Measurements from ENCODE around the gene MTG2. TPM values are rescaled to one million over a fixed set of nuclear protein-coding genes. Genes with fewer than 3 reads are reported as not detected.

The MTG2 gene
- polyA plus RNA-seq, 1 donor = 30.9 TPM

DNA sequence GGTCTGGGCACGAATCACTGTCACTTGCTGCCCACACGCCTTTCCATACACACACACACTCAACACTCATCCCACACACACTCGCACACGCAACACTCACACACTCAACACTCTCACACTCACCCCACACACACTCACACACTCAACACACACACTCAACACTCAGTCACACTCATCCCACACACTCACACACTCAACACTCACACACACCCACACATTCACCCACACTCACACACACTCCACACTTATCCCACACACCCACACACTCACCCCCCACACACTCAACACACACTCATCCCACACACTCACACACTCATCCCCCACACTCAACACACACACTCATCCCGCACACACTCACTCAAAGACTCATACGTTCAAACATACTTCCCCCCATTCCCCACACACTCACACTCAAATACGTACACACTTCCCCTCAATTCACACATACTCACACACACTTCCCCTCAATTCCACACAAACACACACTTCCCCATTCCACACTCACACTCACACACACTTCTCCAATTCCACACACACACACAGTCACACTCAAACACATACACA, 46.2 kb downstream of the MTG2 start:
- H3K27me3 ChIP-seq (ENCODE audit: control insufficient read depth, insufficient read depth, low read length) = peaks cover 35% of the 10 kb centered on the region
- 83% methylated on average over 1 of the region's 7 CpGs for WGBS (ENCODE audit: insufficient coverage, low lambda C conversion rate)
- no peak for DNase-seq

DNA sequence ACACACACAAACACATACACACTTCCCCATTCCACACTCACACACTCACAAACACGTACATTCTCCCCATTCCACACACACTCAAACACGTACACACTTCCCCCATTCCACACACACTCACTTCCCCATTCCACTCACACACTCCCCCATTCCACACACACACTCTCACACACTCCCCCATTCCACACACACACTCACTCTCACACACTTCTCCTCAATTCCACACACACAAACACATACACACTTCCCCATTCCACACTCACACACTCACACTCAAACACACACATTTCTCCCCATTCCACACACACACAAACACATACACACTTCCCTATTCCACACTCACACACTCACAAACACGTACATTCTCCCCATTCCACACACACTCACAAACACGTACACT, 46.8 kb downstream of the MTG2 start:
- H3K27me3 ChIP-seq (ENCODE audit: control insufficient read depth, insufficient read depth, low read length) = peaks cover 29% of the 10 kb centered on the region
- H3K36me3 ChIP-seq (ENCODE audit: control insufficient read depth, insufficient read depth, low read length) = no peaks in the 10 kb centered on the region
- H3K4me3 ChIP-seq (ENCODE audit: low read length) = no peak overlapping the region
- 67% methylated on average over 4 of the region's 4 CpGs for WGBS (ENCODE audit: insufficient coverage, low lambda C conversion rate)
- H3K9me3 ChIP-seq (ENCODE audit: control insufficient read depth, low read depth, low read length) = no peaks in the 10 kb centered on the region
- H3K27ac ChIP-seq (ENCODE audit: low read length) = no peak overlapping the region
- H3K4me1 ChIP-seq (ENCODE audit: control insufficient read depth, insufficient read depth, low read length) = no peaks in the 10 kb centered on the region
- no peak for DNase-seq

More for the DNA sequence above, 46.2 kb downstream of the MTG2 start:
- Histone ChIP-seq H3K4me3 (ENCODE audit: low read length) (no peak overlapping the region), H3K27ac (ENCODE audit: low read length) (no peak overlapping the region), H3K4me1 (ENCODE audit: control insufficient read depth, insufficient read depth, low read length) (no peaks in the 10 kb centered on the region), H3K36me3 (ENCODE audit: control insufficient read depth, insufficient read depth, low read length) (no peaks in the 10 kb centered on the region), H3K9me3 (ENCODE audit: control insufficient read depth, low read depth, low read length) (no peaks in the 10 kb centered on the region)

DNA sequence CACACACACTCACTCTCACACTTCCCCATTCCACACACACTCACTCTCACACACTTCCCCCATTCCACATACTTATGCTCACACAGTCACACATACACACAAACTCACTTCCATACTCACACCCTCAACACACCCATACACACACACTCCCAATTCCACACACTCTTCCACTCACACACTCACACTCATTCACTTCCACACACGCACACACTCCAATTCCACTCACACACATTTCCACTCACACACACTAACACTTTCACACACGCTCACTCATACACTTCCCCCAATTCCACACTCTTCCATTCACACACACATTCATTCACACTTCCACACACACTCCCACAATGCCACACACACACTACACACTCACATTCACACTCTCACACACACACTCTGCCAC, 47.4 kb downstream of the MTG2 start:
- no peak for DNase-seq
- WGBS (ENCODE audit: insufficient coverage, low lambda C conversion rate) = 100% methylated on average over 1 of the region's 2 CpGs
- Histone ChIP-seq H3K4me3 (ENCODE audit: low read length) (no peak overlapping the region), H3K27ac (ENCODE audit: low read length) (no peak overlapping the region), H3K9me3 (ENCODE audit: control insufficient read depth, low read depth, low read length) (no peaks in the 10 kb centered on the region), H3K27me3 (ENCODE audit: control insufficient read depth, insufficient read depth, low read length) (peaks cover 24% of the 10 kb centered on the region), H3K4me1 (ENCODE audit: control insufficient read depth, insufficient read depth, low read length) (no peaks in the 10 kb centered on the region), H3K36me3 (ENCODE audit: control insufficient read depth, insufficient read depth, low read length) (no peaks in the 10 kb centered on the region)

DNA sequence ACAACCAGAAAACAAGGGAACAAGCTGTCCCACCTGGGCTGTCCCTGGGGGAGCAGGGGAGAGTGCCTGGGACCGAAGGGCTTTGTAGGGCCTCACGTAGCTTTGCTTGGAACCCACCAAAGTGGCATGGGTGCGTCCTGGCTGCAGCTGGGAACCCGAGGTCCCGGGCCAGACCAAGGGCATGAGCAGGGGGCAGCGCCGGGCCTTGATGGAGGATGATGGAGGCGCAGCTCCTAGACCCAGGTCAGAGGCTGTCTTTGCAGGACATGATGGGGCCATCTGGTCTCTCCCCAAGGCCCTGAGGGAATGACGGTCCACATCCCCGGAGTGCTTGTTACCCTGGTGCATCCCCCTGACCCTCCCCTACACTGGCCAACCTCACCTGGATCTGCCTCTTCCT, 47.9 kb downstream of the MTG2 start:
- H3K27me3 ChIP-seq (ENCODE audit: control insufficient read depth, insufficient read depth, low read length) = peaks cover 20% of the 10 kb centered on the region
- WGBS (ENCODE audit: insufficient coverage, low lambda C conversion rate) = no CpG with 5 or more reads among the region's 10 CpGs
- no peaks in the 10 kb centered on the region for H3K4me1 ChIP-seq (ENCODE audit: control insufficient read depth, insufficient read depth, low read length)

DNA sequence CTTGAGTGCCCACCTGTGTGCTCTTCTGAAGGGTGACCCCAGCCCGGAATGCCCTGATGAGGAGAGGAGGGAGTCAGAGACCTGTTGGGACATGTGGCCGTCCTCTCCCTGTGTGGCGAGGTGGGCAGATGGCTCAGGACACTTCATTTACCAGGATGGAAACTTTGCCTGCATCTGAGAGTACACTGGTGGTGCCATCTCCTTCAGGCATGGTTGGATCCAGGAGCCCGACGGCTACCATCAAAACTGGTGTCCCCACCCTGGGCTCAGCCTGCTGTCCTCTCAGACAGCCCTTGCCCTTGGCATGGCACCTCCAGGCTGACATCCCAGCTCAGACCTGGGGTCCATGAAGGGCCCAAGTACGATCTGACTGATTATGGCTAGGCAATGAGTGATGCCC, 48.5 kb downstream of the MTG2 start:
- no CpG with 5 or more reads among the region's 6 CpGs for WGBS (ENCODE audit: insufficient coverage, low lambda C conversion rate)
- H3K27me3 ChIP-seq (ENCODE audit: control insufficient read depth, insufficient read depth, low read length) = peaks cover 14% of the 10 kb centered on the region
- no peaks in the 10 kb centered on the region for H3K36me3 ChIP-seq (ENCODE audit: control insufficient read depth, insufficient read depth, low read length)
- no peaks in the 10 kb centered on the region for H3K4me1 ChIP-seq (ENCODE audit: control insufficient read depth, insufficient read depth, low read length)
- no peaks in the 10 kb centered on the region for H3K9me3 ChIP-seq (ENCODE audit: control insufficient read depth, low read depth, low read length)
- no peak overlapping the region for H3K4me3 ChIP-seq (ENCODE audit: low read length)
- no peak overlapping the region for H3K27ac ChIP-seq (ENCODE audit: low read length)
- no peak for DNase-seq

More for the DNA sequence above, 47.9 kb downstream of the MTG2 start:
- Histone ChIP-seq H3K4me3 (ENCODE audit: low read length) (no peak overlapping the region), H3K27ac (ENCODE audit: low read length) (no peak overlapping the region), H3K36me3 (ENCODE audit: control insufficient read depth, insufficient read depth, low read length) (no peaks in the 10 kb centered on the region), H3K9me3 (ENCODE audit: control insufficient read depth, low read depth, low read length) (no peaks in the 10 kb centered on the region)
- no peak for DNase-seq

DNA sequence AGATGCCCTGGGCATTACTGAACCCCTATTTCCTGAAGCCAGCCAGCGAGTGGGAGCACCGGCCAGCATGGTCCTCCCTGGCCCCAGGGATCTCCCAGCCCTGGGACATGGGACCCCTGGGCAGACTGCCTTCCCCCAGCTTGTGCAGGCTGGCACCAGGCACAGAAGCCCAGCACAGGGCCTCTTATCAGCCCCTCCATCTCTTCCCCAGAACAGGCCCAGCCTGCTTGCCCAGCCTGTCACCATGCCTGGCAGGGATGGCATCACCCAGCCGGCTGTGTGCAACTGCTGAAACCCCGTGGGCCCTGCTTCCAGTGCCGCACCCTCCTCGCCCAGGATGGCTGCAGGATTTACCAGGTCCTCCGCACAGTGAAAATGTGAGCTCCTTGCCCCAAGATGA, 49.4 kb downstream of the MTG2 start:
- H3K27me3 ChIP-seq (ENCODE audit: control insufficient read depth, insufficient read depth, low read length) = peaks cover 11% of the 10 kb centered on the region
- no peak overlapping the region for H3K4me3 ChIP-seq (ENCODE audit: low read length)
- no peaks in the 10 kb centered on the region for H3K36me3 ChIP-seq (ENCODE audit: control insufficient read depth, insufficient read depth, low read length)
- H3K27ac ChIP-seq (ENCODE audit: low read length) = no peak overlapping the region
- no peaks in the 10 kb centered on the region for H3K9me3 ChIP-seq (ENCODE audit: control insufficient read depth, low read depth, low read length)
- DNase-seq = no peak
- WGBS (ENCODE audit: insufficient coverage, low lambda C conversion rate) = no CpG with 5 or more reads among the region's 7 CpGs
- H3K4me1 ChIP-seq (ENCODE audit: control insufficient read depth, insufficient read depth, low read length) = no peaks in the 10 kb centered on the region

DNA sequence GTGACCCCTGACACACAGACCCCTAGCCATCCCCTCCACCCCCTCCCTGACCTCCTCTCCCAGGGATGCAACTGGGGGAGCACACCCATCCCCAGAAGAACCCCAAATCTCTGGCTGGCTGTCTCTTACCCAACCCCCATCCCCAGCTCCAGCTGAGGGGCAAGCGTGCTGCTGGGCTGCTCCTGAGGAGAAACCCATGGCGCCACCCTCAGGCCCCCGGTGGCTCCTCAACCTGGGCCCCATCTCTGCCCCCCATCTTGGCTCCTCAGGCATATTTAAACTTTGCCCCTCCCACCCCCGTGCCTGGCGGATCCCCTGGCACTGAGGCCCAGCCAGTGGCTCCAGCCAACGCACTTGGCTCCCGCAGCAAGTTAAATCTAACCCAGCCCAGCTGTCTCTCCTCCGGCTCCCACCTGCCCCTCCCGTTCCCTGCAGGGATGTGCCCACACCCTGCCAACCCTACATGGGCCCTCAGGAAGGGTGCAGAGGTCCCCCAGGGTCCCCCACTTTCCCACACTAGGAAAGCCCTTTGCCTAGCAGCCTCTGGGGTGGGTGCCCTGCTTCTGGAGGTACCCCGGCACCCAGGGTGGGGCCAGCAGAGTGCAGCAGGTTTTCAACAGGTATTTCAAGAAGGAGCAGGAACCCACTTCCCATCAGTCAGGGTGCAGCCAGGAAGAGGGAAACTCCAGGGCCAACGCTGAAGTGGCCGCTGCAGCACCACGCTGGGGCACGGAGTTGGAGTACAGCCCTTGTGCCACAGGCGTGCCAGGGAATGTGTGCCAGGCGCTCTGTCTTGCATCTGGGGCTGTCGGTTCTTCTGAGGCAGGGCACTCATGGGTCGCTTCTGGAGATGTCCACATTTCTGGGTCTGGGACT, 50.2 kb downstream of the MTG2 start:
- H3K4me1 ChIP-seq (ENCODE audit: control insufficient read depth, insufficient read depth, low read length) = peaks cover 6% of the 10 kb centered on the region
- no peak overlapping the region for H3K4me3 ChIP-seq (ENCODE audit: low read length)
- H3K27me3 ChIP-seq (ENCODE audit: control insufficient read depth, insufficient read depth, low read length) = peaks cover 8% of the 10 kb centered on the region
- H3K9me3 ChIP-seq (ENCODE audit: control insufficient read depth, low read depth, low read length) = no peaks in the 10 kb centered on the region
- DNase-seq = no peak
- no peaks in the 10 kb centered on the region for H3K36me3 ChIP-seq (ENCODE audit: control insufficient read depth, insufficient read depth, low read length)
- H3K27ac ChIP-seq (ENCODE audit: low read length) = no peak overlapping the region
- WGBS (ENCODE audit: insufficient coverage, low lambda C conversion rate) = no CpG with 5 or more reads among the region's 18 CpGs

DNA sequence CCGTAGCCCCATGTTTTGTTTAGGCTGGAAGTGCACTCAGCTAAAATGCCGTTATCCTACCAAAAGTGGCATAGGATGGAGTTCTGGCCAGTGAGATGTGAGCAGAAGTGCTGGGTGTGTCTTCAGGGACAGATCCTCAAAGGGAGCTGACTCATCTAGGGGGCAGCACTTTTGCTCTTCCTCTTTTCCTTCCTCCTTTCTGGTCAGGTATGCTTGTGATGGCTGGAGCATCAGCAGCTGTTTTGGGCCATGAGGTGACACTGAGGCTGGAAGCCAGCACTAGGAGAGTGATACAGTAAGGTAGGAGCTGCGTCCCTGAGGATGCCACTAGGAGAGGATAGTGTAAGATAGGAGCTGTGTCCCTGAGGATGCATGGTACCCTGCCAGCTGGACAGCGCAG, 50.9 kb downstream of the MTG2 start:
- WGBS (ENCODE audit: insufficient coverage, low lambda C conversion rate) = no CpG with 5 or more reads among the region's 4 CpGs
- peaks cover 2% of the 10 kb centered on the region for H3K27me3 ChIP-seq (ENCODE audit: control insufficient read depth, insufficient read depth, low read length)
- no peak overlapping the region for H3K27ac ChIP-seq (ENCODE audit: low read length)
- H3K4me1 ChIP-seq (ENCODE audit: control insufficient read depth, insufficient read depth, low read length) = peaks cover 6% of the 10 kb centered on the region
- no peaks in the 10 kb centered on the region for H3K9me3 ChIP-seq (ENCODE audit: control insufficient read depth, low read depth, low read length)
- no peak for DNase-seq
- no peaks in the 10 kb centered on the region for H3K36me3 ChIP-seq (ENCODE audit: control insufficient read depth, insufficient read depth, low read length)
- H3K4me3 ChIP-seq (ENCODE audit: low read length) = no peak overlapping the region

DNA sequence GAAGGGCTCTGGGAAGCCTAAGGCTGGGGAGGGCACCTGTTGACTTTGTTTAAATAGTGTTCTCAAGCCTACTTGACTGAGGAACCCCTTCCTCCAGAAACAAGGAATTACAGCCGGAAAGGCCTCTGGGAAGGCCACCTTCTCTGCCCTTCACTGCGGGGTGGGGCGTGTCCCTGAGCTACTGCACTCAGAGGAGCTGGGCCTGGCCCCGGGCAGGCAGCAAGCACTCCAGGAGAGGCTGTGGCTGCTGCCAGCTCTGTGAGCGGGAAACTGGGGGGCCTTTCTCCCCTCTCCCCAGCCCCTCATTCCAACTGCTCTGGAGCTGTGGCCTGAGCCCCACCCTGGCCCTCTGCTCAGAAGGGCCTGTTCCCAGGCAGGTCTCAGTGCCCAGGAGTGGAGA, 51.5 kb downstream of the MTG2 start:
- Histone ChIP-seq H3K4me3 (ENCODE audit: low read length) (no peak overlapping the region), H3K36me3 (ENCODE audit: control insufficient read depth, insufficient read depth, low read length) (no peaks in the 10 kb centered on the region), H3K9me3 (ENCODE audit: control insufficient read depth, low read depth, low read length) (no peaks in the 10 kb centered on the region), H3K27me3 (ENCODE audit: control insufficient read depth, insufficient read depth, low read length) (no peaks in the 10 kb centered on the region), H3K4me1 (ENCODE audit: control insufficient read depth, insufficient read depth, low read length) (peaks cover 6% of the 10 kb centered on the region), H3K27ac (ENCODE audit: low read length) (no peak overlapping the region)
- no CpG with 5 or more reads among the region's 5 CpGs for WGBS (ENCODE audit: insufficient coverage, low lambda C conversion rate)
- no peak for DNase-seq

DNA sequence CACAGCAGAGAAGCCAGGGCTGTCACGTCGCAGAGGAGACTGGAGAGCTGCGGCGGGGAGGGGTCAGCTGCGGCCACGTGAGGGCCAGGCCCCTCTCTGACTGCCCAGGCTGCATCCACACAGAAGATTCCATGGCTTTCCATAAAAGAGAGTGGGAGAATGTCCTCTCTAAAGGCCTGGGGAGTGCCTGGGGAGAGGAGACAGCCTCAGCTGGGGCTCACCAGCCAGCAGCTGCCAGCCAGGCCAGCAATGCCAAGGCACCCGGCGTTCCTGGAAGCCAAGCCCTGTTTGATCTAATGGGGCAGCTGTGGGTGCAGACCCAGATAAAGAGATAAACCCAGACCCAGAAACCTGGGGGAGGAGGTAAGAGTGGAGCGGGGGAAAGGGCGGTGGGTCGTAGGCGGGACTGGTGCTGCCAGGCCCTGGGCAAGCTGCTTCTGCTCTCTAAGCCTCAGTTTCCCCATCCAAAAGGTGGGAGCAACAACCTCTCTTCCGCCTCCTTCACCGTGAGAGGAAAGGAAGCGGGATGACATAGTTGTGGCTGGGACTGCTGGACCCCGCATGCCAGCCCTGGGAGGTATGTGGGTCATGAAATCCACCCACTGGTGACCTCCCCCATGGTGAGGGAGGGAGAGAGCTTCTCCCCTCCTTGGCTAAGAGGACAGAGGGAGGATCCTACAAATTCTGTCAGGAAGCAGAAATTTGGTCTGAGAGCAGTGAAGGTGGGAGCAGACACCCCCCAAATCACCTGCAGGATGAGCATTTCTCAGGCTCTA, 52.4 kb downstream of the MTG2 start:
- Histone ChIP-seq H3K36me3 (ENCODE audit: control insufficient read depth, insufficient read depth, low read length) (no peaks in the 10 kb centered on the region), H3K4me3 (ENCODE audit: low read length) (no peak overlapping the region), H3K4me1 (ENCODE audit: control insufficient read depth, insufficient read depth, low read length) (peaks cover 9% of the 10 kb centered on the region), H3K27ac (ENCODE audit: low read length) (no peak overlapping the region), H3K9me3 (ENCODE audit: control insufficient read depth, low read depth, low read length) (no peaks in the 10 kb centered on the region), H3K27me3 (ENCODE audit: control insufficient read depth, insufficient read depth, low read length) (no peaks in the 10 kb centered on the region)
- no peak for DNase-seq
- WGBS (ENCODE audit: insufficient coverage, low lambda C conversion rate) = no CpG with 5 or more reads among the region's 16 CpGs

Measured in large intestine (tissue), 3 donors.